Measurements from ENCODE around the gene ZNF764. TPM values are rescaled to one million over a fixed set of nuclear protein-coding genes. Genes with fewer than 3 reads are reported as not detected.

Gene ZNF764
- total and polyA plus RNA-seq, 2 experiments from 2014 or later: 5.6 to 12.9 TPM

GRCh38 chr16:30527635-30528178, 30.5 kb downstream of the ZNF764 start:
- Histone ChIP-seq H4K20me1 (replicated peaks; ENCODE audit: insufficient read depth) (no peaks in the 10 kb centered on the region), H3K4me1 (ENCODE audit: insufficient read depth) (peaks cover 13% of the 10 kb centered on the region), H3K27me3 (ENCODE audit: insufficient read depth) (no peaks in the 10 kb centered on the region), H3K4me2 (peak overlapping the region; percentile 80), H3F3A (replicated peaks; ENCODE audit: low read depth) (peaks cover 15% of the 10 kb centered on the region), H3K79me2 (replicated peaks; ENCODE audit: insufficient read depth) (peaks cover 13% of the 10 kb centered on the region; the same call in 1 of the 2 replicates), H3K27ac (ENCODE audit: low read depth) (peak overlapping the region; percentile 94), H3K36me3 (ENCODE audit: insufficient read depth) (no peaks in the 10 kb centered on the region), H3K4me3 (peak overlapping the region; percentile 89), H3K9me2 (ENCODE audit: insufficient read depth) (no peaks in the 10 kb centered on the region), H2AFZ (no peak overlapping the region)
- Mint-ChIP-seq H3K36me3 (ENCODE audit: low read depth) (peaks cover 15% of the 10 kb centered on the region), H3K4me1 (peaks cover 16% of the 10 kb centered on the region), H3K4me3 (peak overlapping the region; percentile 68), H3K27ac (peak overlapping the region; percentile 93), H3K27me3 (ENCODE audit: insufficient read depth, low read depth, poor library complexity) (peaks cover 15% of the 10 kb centered on the region), H3K9me3 (no peaks in the 10 kb centered on the region)
- no peak for TF ChIP-seq EZH2 (IDR thresholded peaks at IDR 0.05; ENCODE audit: low read depth, unreplicated experiment)
- TF ChIP-seq ZNF114 (CRISPR knock-in tag; IDR thresholded peaks at IDR 0.05): no peak
- no peak for TF ChIP-seq ETS1 (IDR thresholded peaks at IDR 0.05)
- TF ChIP-seq EZH2phosphoT487 (IDR thresholded peaks at IDR 0.05; ENCODE audit: unreplicated experiment): no peak
- TF ChIP-seq REST (IDR thresholded peaks at IDR 0.05; ENCODE audit: unreplicated experiment): no peak
- no peak for TF ChIP-seq ZNF462 (CRISPR knock-in tag; IDR thresholded peaks at IDR 0.05)
- TF ChIP-seq CTCF (conservative IDR thresholded peaks at IDR 0.05; ENCODE audit: low read depth in 2 of 2): no peak
- no peak for TF ChIP-seq JUNB (IDR thresholded peaks at IDR 0.05; ENCODE audit: unreplicated experiment)
- TF ChIP-seq NANOG (IDR thresholded peaks at IDR 0.05; ENCODE audit: borderline replicate concordance): no peak
- TF ChIP-seq POLR2AphosphoS5 (IDR thresholded peaks at IDR 0.05; ENCODE audit: low read depth): no peak
- no peak for TF ChIP-seq STAT1 (IDR thresholded peaks at IDR 0.05; ENCODE audit: unreplicated experiment)
- no peak for TF ChIP-seq CREB1 (CRISPR knock-in tag; IDR thresholded peaks at IDR 0.05; ENCODE audit: low read depth)
- DNase-seq (ENCODE audit: low spot score): peak; percentile 65
- ATAC-seq: peak; percentile 5

Data from GM23338 (cell line).